Fibroblast of lung (primary cell): ENCODE measurements around the gene SCAPER.

Experiments used
- EZH2 ChIP-seq: IDR thresholded peaks from 2 replicates; pipeline ENCODE4 v1.5.1; 2012; ENCODE audit warnings: low read length, control low read depth, mild to moderate bottlenecking; ENCODE audit errors: missing control alignments
- TF ChIP-seq, protein P1 (sequence below), 2 donors: IDR thresholded peaks in 1 of 2; conservative IDR thresholded peaks in 1 of 2; 1 replicate in 1 of 2; 2 replicates in 1 of 2; pipeline ENCODE4 v1.5.1; 2011 to 2012; ENCODE audit warnings: low read length in 2 of 2, control low read depth in 1 of 2, inconsistent platforms in 1 of 2, low read depth in 1 of 2, mild to moderate bottlenecking in 1 of 2

DNA sequence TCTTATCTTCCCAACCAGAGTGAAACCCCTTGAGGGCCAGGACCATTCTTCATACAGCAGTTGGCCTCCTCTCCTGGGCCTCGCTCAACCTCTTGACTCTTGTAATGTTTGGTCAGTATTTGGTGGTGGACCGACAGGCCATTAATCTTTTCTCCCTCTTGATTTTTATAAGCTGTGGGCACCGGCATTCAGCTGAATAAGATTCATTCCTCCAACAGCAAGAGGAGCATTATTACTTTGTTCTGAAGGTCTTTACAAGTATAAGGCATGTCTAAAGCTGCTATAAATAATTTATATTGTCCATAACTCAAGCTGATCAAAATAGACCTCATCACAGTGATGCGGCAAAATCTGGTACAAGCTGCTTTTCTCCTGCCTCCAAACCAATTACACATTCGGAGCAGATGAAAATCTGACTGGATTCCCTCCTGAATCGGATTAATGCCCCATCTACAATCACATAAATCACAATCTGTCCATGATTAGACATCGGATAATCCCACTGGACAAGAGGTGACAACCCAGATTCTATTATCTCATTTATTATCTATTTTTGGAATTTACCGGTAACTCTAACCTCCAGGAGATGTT, 576.9 kb downstream of the SCAPER start:
- TF ChIP-seq, protein P1, sequence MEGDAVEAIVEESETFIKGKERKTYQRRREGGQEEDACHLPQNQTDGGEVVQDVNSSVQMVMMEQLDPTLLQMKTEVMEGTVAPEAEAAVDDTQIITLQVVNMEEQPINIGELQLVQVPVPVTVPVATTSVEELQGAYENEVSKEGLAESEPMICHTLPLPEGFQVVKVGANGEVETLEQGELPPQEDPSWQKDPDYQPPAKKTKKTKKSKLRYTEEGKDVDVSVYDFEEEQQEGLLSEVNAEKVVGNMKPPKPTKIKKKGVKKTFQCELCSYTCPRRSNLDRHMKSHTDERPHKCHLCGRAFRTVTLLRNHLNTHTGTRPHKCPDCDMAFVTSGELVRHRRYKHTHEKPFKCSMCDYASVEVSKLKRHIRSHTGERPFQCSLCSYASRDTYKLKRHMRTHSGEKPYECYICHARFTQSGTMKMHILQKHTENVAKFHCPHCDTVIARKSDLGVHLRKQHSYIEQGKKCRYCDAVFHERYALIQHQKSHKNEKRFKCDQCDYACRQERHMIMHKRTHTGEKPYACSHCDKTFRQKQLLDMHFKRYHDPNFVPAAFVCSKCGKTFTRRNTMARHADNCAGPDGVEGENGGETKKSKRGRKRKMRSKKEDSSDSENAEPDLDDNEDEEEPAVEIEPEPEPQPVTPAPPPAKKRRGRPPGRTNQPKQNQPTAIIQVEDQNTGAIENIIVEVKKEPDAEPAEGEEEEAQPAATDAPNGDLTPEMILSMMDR (conservative IDR thresholded peaks at IDR 0.05 in 1 of 2, IDR thresholded peaks at IDR 0.05 in 1 of 2; ENCODE audit: low read depth in 1 of 2, low read length in 2 of 2): no peak
- TF ChIP-seq EZH2: no peak
